HepG2 (cell line): Measurements from ENCODE around the gene ST6GALNAC4. TPM values are rescaled to one million over a fixed set of nuclear protein-coding genes. Genes with fewer than 3 reads are reported as not detected.

Experiments
- CEBPB ChIP-seq: IDR thresholded peaks from 2 replicates; pipeline ENCODE4 v1.6.1; 2011; ENCODE audit warnings: low read depth, low read length, improper control_type of control experiment, borderline replicate concordance
- HMGXB3 ChIP-seq: sonication (generic); formaldehyde crosslinking; IDR thresholded peaks from 2 replicates; pipeline ENCODE4 v1.4.0; 2020; ENCODE audit warnings: missing genetic modification reagents, borderline replicate concordance
- HOXA5 ChIP-seq: sonication (generic); formaldehyde crosslinking; IDR thresholded peaks from 2 replicates; pipeline ENCODE4 v1.4.0; 2020; ENCODE audit warnings: missing genetic modification reagents
- MEF2D ChIP-seq: sonication (generic); formaldehyde crosslinking; IDR thresholded peaks from 2 replicates; pipeline ENCODE4 v1.5.1; 2020; ENCODE audit warnings: mild to moderate bottlenecking, missing genetic modification reagents
- MXD4 ChIP-seq: IDR thresholded peaks from 2 replicates; pipeline ENCODE4 v1.6.1; 2016; ENCODE audit warnings: mild to moderate bottlenecking, missing biosample characterization, missing genetic modification reagents
- NCOA2 ChIP-seq: sonication (generic); formaldehyde crosslinking; IDR thresholded peaks from 2 replicates; pipeline ENCODE4 v1.8.0; 2022; ENCODE audit warnings: inconsistent platforms
- POGK ChIP-seq: sonication (generic); formaldehyde crosslinking; conservative IDR thresholded peaks from 2 replicates; pipeline ENCODE4 v1.8.0; 2022; ENCODE audit warnings: mild to moderate bottlenecking, moderate library complexity, missing genetic modification reagents
- POLR2A ChIP-seq, 2 experiments: IDR thresholded peaks; 2 replicates each; pipeline ENCODE4 v1.6.1; 2011; ENCODE audit warnings: low read depth in 2 of 2, low read length in 2 of 2, mild to moderate bottlenecking in 1 of 2, moderate library complexity in 1 of 2; ENCODE audit not compliant: insufficient read depth in 1 of 2
- PRMT3 ChIP-seq: sonication (generic); formaldehyde crosslinking; IDR thresholded peaks from 2 replicates; pipeline ENCODE4 v1.8.1; 2022; ENCODE audit warnings: low read depth, mild to moderate bottlenecking, moderate library complexity, missing genetic modification reagents, borderline replicate concordance
- RORA ChIP-seq: sonication (generic); formaldehyde crosslinking; IDR thresholded peaks from 2 replicates; pipeline ENCODE4 v1.5.0; 2020; ENCODE audit warnings: mild to moderate bottlenecking, missing genetic modification reagents, moderate library complexity
- SAP130 ChIP-seq: IDR thresholded peaks from 2 replicates; pipeline ENCODE4 v1.6.1; 2016; ENCODE audit warnings: low read depth
- SRSF1 ChIP-seq: fragments of 200-400 bp; formaldehyde crosslinking; optimal IDR thresholded peaks from 2 replicates; pipeline ENCODE3; 2017; ENCODE audit warnings: mild to moderate bottlenecking, low read depth, low read length, moderate library complexity
- STAT6 ChIP-seq: sonication (generic); formaldehyde crosslinking; IDR thresholded peaks from 2 replicates; pipeline ENCODE4 v1.4.0; 2020; ENCODE audit warnings: missing genetic modification reagents, mild to moderate bottlenecking, borderline replicate concordance
- THAP11 ChIP-seq: IDR thresholded peaks from 2 replicates; pipeline ENCODE4 v1.6.1; 2016; ENCODE audit warnings: missing biosample characterization, missing genetic modification reagents
- YEATS2 ChIP-seq: sonication (generic); formaldehyde crosslinking; IDR thresholded peaks from 2 replicates; pipeline ENCODE4 v1.4.0; 2020; ENCODE audit warnings: missing genetic modification reagents, borderline replicate concordance
- ZBTB7B ChIP-seq: sonication (generic); formaldehyde crosslinking; IDR thresholded peaks from 2 replicates; pipeline ENCODE4 v1.4.0; 2020; ENCODE audit warnings: missing genetic modification reagents
- ZFP1 ChIP-seq: IDR thresholded peaks from 2 replicates; pipeline ENCODE4 v1.6.1; 2016
- ZNF501 ChIP-seq: sonication (generic); formaldehyde crosslinking; IDR thresholded peaks from 2 replicates; pipeline ENCODE4 v1.5.1; 2020; ENCODE audit warnings: mild to moderate bottlenecking, moderate library complexity, missing genetic modification reagents
- ZNF749 ChIP-seq: sonication (generic); formaldehyde crosslinking; IDR thresholded peaks from 2 replicates; pipeline ENCODE4 v1.8.0; 2022; ENCODE audit warnings: mild to moderate bottlenecking, missing genetic modification reagents, moderate library complexity, borderline replicate concordance
- ZNF782 ChIP-seq: sonication (generic); formaldehyde crosslinking; IDR thresholded peaks from 2 replicates; pipeline ENCODE4 v1.4.0; 2020; ENCODE audit warnings: missing genetic modification reagents, mild to moderate bottlenecking, borderline replicate concordance
- ZXDC ChIP-seq: sonication (generic); formaldehyde crosslinking; IDR thresholded peaks from 2 replicates; pipeline ENCODE4 v1.5.0; 2020; ENCODE audit warnings: mild to moderate bottlenecking, missing genetic modification reagents
- polyA plus RNA-seq, 8 experiments: library from polyadenylated mRNA; depleted of rRNA in 3 of 8; stranded (reverse) in 7 of 8; unstranded in 1 of 8; fragments of >200 nt; fragmentation: Illumina TruSeq in 4 of 8; extraction: Trizol in 4 of 8; gene quantifications; 2 replicates each; pipeline versions ENCODE4 v1.2.1 to v1.2.3, GENCODE V29; 2011 to 2016; ENCODE audit warnings: low read depth in 4 of 8, missing spikeins in 1 of 8, mixed read lengths in 1 of 8; ENCODE audit not compliant: insufficient read depth in 1 of 8
- total RNA-seq, 5 experiments: library from RNA; depleted of rRNA; stranded (reverse); fragments of >200 nt; fragmentation: Illumina TruSeq; extraction: Trizol; gene quantifications; 2 replicates each; pipeline ENCODE4 v1.2.3, GENCODE V29; 2016; ENCODE audit warnings: low read depth in 1 of 5

The ST6GALNAC4 gene
- total and polyA plus RNA-seq, 2 of the 13 experiments (the other 11 are each of a cell fraction or from before 2014, with no cell fraction given), result 18.8 to 27.7 TPM

GRCh38 chr9:127943731-127944144 is 26.9 kb upstream of the ST6GALNAC4 start (continued):
- TF ChIP-seq HMGXB3 (CRISPR knock-in tag) (no peak), RORA (CRISPR knock-in tag) (no peak), ZNF782 (CRISPR knock-in tag) (no peak), CEBPB (no peak), ZNF501 (CRISPR knock-in tag) (no peak), STAT6 (CRISPR knock-in tag) (no peak), MXD4 (CRISPR knock-in tag) (no peak), YEATS2 (CRISPR knock-in tag) (no peak), HOXA5 (CRISPR knock-in tag) (no peak), PRMT3 (CRISPR knock-in tag) (no peak), POGK (CRISPR knock-in tag) (no peak), ZBTB7B (CRISPR knock-in tag) (no peak), MEF2D (CRISPR knock-in tag) (no peak), ZFP1 (CRISPR knock-in tag) (no peak), SAP130 (CRISPR knock-in tag) (peak; percentile 44; the same call in 1 of the 2 replicates), POLR2A (IDR thresholded peaks at IDR 0.05; ENCODE audit: insufficient read depth in 1 of 2, low read depth in 2 of 2, low read length in 2 of 2) (no peak), THAP11 (no peak), SRSF1 (no peak), ZXDC (no peak), NCOA2 (CRISPR knock-in tag) (no peak), ZNF749 (no peak; the same call in 1 of the 2 replicates)
